A673 (cell line): ENCODE data around the gene VSTM4. TPM values are rescaled to one million over a fixed set of nuclear protein-coding genes. Genes with fewer than 3 reads are reported as not detected.

Experiments used
- BruUV-seq: library from RNA; stranded (reverse); fragments of 400-500 nt; replicated peaks from 2 replicates; lab custom pipeline; 2021; lab: Mats Ljungman, UMichigan
- CTCF ChIA-PET: fragments of 300-600 bp; sonication (Branson Sonifier 250); formaldehyde crosslinking; loops from one replicate; lab custom pipeline; 2022; ENCODE audit warnings: antibody characterized with exemption; lab: Charles Lee
- POLR2A ChIA-PET: fragments of 300-600 bp; sonication (Branson Sonifier 250); formaldehyde crosslinking; loops from one replicate; lab custom pipeline; 2022; ENCODE audit warnings: antibody characterized with exemption; ENCODE audit not compliant: low non-redundant PET; lab: Charles Lee
- DNase-seq: peaks from one replicate; pipeline ENCODE4 v3.0.0-alpha.2; 2015; ENCODE audit warnings: low spot score
- H3K27ac ChIP-seq: fragments of 200-600 bp; sonication (generic); 2 replicates; pipeline ENCODE4 v1.5.1; 2016; ENCODE audit warnings: mixed run types, low read depth, mild to moderate bottlenecking, mixed read lengths, antibody characterized with exemption, low read length; ENCODE audit not compliant: poor library complexity, severe bottlenecking
- H3K27me3 ChIP-seq: fragments of 200-600 bp; sonication (generic); replicated peaks from 2 replicates; pipeline ENCODE4 v1.6.1; 2017; ENCODE audit warnings: mixed run types, low read depth, mild to moderate bottlenecking, mixed read lengths, antibody characterized with exemption, low read length; ENCODE audit not compliant: insufficient read depth, poor library complexity
- H3K36me3 ChIP-seq: fragments of 200-600 bp; sonication (generic); 2 replicates; pipeline ENCODE4 v1.6.1; 2016; ENCODE audit warnings: mixed run types, mild to moderate bottlenecking, mixed read lengths, antibody characterized with exemption, low read length; ENCODE audit not compliant: insufficient read depth, poor library complexity, severe bottlenecking
- H3K4me1 ChIP-seq: fragments of 200-600 bp; sonication (generic); 2 replicates; pipeline ENCODE4 v1.6.1; 2017; ENCODE audit warnings: mixed run types, mild to moderate bottlenecking, mixed read lengths, antibody characterized with exemption, low read length; ENCODE audit not compliant: insufficient read depth, poor library complexity, severe bottlenecking
- H3K4me3 ChIP-seq: fragments of 200-600 bp; sonication (generic); 2 replicates; pipeline ENCODE4 v1.5.1; 2016; ENCODE audit warnings: low read depth, mixed run types, mild to moderate bottlenecking, mixed read lengths, low read length; ENCODE audit not compliant: poor library complexity, severe bottlenecking
- H3K9me3 ChIP-seq: fragments of 200-600 bp; sonication (generic); 2 replicates; pipeline ENCODE4 v1.6.1; 2016; ENCODE audit warnings: mixed run types, low read depth, mild to moderate bottlenecking, mixed read lengths, antibody characterized with exemption, low read length; ENCODE audit not compliant: poor library complexity, severe bottlenecking
- CTCF ChIP-seq: fragments of 300-800, 200-600 bp; sonication (generic); conservative IDR thresholded peaks from 2 replicates; pipeline ENCODE4 v1.5.1; 2017; ENCODE audit warnings: low read depth, mild to moderate bottlenecking, antibody characterized with exemption, low read length, moderate library complexity, mixed read lengths
- EZH2 ChIP-seq: fragments of 200-600 bp; sonication (generic); IDR thresholded peaks from 2 replicates; pipeline ENCODE4 v1.6.1; 2017; ENCODE audit warnings: borderline replicate concordance, low read depth, mild to moderate bottlenecking, mixed read lengths, antibody characterized with exemption, low read length; ENCODE audit not compliant: poor library complexity, severe bottlenecking
- intact Hi-C: fragments of 100-400 bp; cut with micrococcal nuclease; formaldehyde crosslinking; loops from one replicate; pipeline ENCODE4 v1.10.0; 2022; ENCODE audit not compliant: unreplicated experiment
- total RNA-seq: library from RNA; stranded (reverse); gene quantifications from 2 replicates; pipeline ENCODE4 v1.2.3, GENCODE V29; 2021

The VSTM4 gene
- total RNA-seq, 1 experiment from 2014 or later, result 0.11 TPM

- ChIA-PET POLR2A (no interaction called here), CTCF (no interaction called here)
- DNase-seq, result no peak
- BruUV-seq, result no TSS peak
- no peaks in the 10 kb centered on the region for H3K9me3 ChIP-seq
- no peak overlapping the region for H3K27ac ChIP-seq
- H3K4me3 ChIP-seq, result no peak overlapping the region
- no peaks in the 10 kb centered on the region for H3K4me1 ChIP-seq
- TF ChIP-seq CTCF (no peak), EZH2 (no peak)
- no peaks in the 10 kb centered on the region for H3K36me3 ChIP-seq
- no peaks in the 10 kb centered on the region for H3K27me3 ChIP-seq
- intact Hi-C loops, result no loop called here
Measured at GRCh38 chr10:49040601-49041000, 74.7 kb downstream of the VSTM4 start.

- no peak overlapping the region for H3K27ac ChIP-seq
- POLR2A ChIA-PET, result no interaction called here
- H3K4me1 ChIP-seq, result no peaks in the 10 kb centered on the region
- H3K36me3 ChIP-seq, result no peaks in the 10 kb centered on the region
- no TSS peak for BruUV-seq
- intact Hi-C loops, result no loop called here
- H3K9me3 ChIP-seq, result no peaks in the 10 kb centered on the region
- no peak overlapping the region for H3K4me3 ChIP-seq
- H3K27me3 ChIP-seq, result no peaks in the 10 kb centered on the region
- CTCF ChIA-PET, result no interaction called here
- no peak for TF ChIP-seq EZH2
- no peak for TF ChIP-seq CTCF
- no peak for DNase-seq
Measured at GRCh38 chr10:49039409-49039808, 75.9 kb downstream of the VSTM4 start.

- DNase-seq, result no peak
- POLR2A ChIA-PET, result no interaction called here
- Histone ChIP-seq H3K4me3 (no peak overlapping the region), H3K9me3 (no peaks in the 10 kb centered on the region), H3K27ac (no peak overlapping the region), H3K27me3 (no peaks in the 10 kb centered on the region), H3K36me3 (no peaks in the 10 kb centered on the region), H3K4me1 (no peaks in the 10 kb centered on the region)
- intact Hi-C loops, result no loop called here
- CTCF ChIA-PET, result no interaction called here
- TF ChIP-seq EZH2 (no peak), CTCF (no peak)
- BruUV-seq, result no TSS peak
Measured at GRCh38 chr10:49038711-49039110, 76.6 kb downstream of the VSTM4 start.
